ENCODE data around the gene KDM4E.
"Not testable (repeated sequence)": the region's sequence is repeated elsewhere in the genome, so short reads cannot be mapped to it uniquely, and the experiment has no call there.

GRCh38 chr11:95037356-95038035 is 12.4 kb downstream of the KDM4E start:
- TF ChIP-seq CTCF, POLR2A (IDR thresholded peaks at IDR 0.05): not testable (repeated sequence)

Data from adrenal gland (tissue), 5 donors.